ENCODE results near the gene IMMP1L.
"Not testable (repeated sequence)": the region's sequence is repeated elsewhere in the genome, so short reads cannot be mapped to it uniquely, and the experiment has no call there.

Gene IMMP1L

DNA sequence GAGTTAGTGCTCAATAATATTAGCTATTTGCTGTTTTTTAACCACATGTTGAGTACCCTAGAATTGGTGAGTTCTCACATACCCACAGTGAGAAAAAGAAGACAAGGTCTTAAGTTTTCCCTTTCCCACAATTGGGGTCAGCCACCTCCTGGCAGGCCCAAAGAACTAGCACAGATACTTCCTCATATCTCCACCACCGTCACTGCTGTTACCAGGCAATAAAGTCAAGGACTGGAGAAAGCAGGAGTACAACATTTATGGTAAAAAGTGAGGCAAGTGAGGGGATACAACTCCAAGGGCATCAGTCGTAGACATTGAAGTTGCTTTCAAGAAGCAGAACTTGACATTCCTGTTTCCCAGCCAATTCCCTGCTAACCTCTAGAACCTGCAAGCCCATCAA, 19.8 kb upstream of the IMMP1L start:
- TF ChIP-seq, protein P1, sequence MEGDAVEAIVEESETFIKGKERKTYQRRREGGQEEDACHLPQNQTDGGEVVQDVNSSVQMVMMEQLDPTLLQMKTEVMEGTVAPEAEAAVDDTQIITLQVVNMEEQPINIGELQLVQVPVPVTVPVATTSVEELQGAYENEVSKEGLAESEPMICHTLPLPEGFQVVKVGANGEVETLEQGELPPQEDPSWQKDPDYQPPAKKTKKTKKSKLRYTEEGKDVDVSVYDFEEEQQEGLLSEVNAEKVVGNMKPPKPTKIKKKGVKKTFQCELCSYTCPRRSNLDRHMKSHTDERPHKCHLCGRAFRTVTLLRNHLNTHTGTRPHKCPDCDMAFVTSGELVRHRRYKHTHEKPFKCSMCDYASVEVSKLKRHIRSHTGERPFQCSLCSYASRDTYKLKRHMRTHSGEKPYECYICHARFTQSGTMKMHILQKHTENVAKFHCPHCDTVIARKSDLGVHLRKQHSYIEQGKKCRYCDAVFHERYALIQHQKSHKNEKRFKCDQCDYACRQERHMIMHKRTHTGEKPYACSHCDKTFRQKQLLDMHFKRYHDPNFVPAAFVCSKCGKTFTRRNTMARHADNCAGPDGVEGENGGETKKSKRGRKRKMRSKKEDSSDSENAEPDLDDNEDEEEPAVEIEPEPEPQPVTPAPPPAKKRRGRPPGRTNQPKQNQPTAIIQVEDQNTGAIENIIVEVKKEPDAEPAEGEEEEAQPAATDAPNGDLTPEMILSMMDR (IDR thresholded peaks at IDR 0.05; ENCODE audit: borderline replicate concordance, insufficient read depth, low read depth, low read length), result no peak

DNA sequence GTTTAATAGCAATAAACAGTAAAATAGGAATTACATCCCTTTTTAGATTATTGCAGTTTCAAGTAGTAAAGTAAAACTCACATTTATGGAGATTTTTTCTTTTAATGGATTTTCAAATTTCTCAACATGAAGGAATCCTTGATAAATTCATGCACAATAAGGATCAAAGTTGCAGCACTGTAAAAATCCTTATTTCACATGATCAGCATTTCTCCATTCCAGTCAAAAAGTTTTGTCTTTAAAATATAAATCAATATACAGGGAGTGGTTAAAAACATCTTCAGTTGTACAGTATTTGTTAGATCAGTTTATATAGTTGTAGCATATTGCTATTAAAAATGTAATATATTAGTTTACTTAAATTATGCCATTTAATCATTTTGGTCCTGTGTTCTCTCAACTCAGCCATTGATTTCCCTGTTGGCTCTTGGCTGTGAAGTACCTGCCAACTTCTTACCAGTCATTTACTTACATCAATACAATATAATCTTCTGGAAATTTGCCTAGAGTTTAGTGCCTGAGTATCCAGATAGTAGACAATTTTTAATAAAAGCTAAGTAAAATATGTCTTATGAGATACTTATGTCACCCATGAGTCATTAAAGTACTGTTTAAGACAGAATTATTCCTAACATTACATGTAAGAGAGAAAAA, 12.2 kb upstream of the IMMP1L start:
- H3K4me3 ChIP-seq (ENCODE audit: low read depth, low read length), result no peak overlapping the region
- TF ChIP-seq, protein P1 (IDR thresholded peaks at IDR 0.05; ENCODE audit: borderline replicate concordance, insufficient read depth, low read depth, low read length), result no peak

More for the DNA sequence above, 19.8 kb upstream of the IMMP1L start:
- no peak overlapping the region for H3K4me3 ChIP-seq (ENCODE audit: low read depth, low read length)

DNA sequence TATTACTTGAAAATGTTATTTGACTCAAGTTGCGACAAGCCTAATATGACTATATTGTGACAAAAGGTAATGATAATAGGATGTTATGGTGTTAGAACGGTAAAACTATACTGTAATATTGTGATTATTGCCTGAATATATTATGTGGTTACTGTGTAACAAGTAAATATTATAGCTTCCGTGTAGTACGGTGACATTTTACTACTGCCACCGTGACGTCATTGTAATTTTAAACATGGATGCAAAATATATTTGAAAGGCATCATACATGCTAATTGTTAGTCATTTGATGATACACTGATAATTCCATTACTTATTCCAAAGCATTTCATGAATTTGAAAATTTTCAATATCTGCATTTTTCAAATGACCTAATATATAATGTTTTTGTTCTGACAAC, 2.7 kb upstream of the IMMP1L start:
- H3K4me3 ChIP-seq (ENCODE audit: low read depth, low read length), result no peak overlapping the region
- TF ChIP-seq, protein P1 (IDR thresholded peaks at IDR 0.05; ENCODE audit: borderline replicate concordance, insufficient read depth, low read depth, low read length), result no peak

DNA sequence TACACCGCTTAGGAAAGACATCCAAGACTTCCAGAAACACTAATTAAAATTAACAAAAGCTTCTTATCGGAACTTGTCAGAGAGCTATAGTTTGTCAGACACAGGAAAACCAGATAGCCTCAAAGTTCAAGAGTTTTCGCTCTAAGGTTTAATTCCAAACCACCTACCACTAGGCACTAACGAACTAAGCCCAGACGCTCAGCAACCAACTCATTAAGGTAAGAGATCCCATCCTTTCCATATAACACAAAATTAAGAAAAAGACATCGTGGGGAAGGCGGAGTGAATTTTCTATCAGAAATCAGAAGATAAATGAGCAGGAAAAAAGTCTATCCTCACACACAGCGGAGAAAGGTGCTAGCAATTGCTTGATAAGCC, 382 bp downstream of the IMMP1L start:
- peak overlapping the region; percentile 93 for H3K4me3 ChIP-seq (ENCODE audit: low read depth, low read length)
- TF ChIP-seq, protein P1 (IDR thresholded peaks at IDR 0.05; ENCODE audit: borderline replicate concordance, insufficient read depth, low read depth, low read length), result no peak

DNA sequence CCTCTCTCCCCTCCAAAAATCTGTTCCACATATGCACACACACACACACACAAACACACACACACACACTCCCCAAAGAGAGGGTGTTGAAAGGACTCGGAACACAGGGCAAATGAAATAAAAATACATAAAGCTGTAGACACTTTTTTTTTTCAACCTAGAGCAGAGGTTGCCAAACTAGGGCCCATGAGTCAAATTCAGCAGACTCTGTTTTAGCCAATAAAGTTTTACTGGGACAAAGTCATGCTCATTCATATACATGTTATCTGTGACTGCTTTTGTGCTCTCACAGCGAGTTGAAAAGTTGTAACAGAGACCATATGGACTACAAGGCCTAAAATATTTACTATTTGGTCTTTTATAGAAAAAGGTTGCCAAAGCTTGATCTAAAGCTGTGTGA, 8.9 kb downstream of the IMMP1L start:
- H3K4me3 ChIP-seq (ENCODE audit: low read depth, low read length), result no peak overlapping the region
- TF ChIP-seq, protein P1 (IDR thresholded peaks at IDR 0.05; ENCODE audit: borderline replicate concordance, insufficient read depth, low read depth, low read length), result no peak

DNA sequence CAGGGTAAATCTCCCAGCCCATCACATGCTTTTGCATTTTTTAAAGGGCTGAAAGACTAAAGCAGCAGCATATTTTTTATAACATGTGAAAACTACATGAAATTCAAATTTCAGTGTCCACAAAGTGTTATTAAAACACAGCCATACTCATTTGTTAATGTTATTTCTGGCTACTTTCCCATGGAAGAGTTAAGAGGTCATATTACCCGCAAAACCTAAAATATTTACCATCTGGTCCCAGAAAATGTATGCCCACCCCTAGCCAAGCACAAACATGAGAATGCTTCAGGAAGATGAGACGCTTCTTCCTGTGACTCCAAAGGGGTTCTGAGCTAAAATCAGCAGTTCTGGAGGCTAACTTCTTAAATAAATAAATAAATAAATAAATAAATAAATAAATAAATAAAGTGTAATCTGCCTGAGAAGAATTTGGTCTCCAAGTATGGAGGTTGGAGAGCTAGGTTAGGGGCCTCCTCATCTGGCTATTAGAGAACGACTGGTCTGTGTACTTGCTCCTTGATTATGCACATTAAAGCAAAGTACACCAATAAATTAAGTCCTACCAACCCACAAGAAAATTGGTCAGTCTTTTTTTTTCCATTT, 9.7 kb downstream of the IMMP1L start:
- no peak overlapping the region for H3K4me3 ChIP-seq (ENCODE audit: low read depth, low read length)
- TF ChIP-seq, protein P1 (IDR thresholded peaks at IDR 0.05; ENCODE audit: borderline replicate concordance, insufficient read depth, low read depth, low read length), result no peak

DNA sequence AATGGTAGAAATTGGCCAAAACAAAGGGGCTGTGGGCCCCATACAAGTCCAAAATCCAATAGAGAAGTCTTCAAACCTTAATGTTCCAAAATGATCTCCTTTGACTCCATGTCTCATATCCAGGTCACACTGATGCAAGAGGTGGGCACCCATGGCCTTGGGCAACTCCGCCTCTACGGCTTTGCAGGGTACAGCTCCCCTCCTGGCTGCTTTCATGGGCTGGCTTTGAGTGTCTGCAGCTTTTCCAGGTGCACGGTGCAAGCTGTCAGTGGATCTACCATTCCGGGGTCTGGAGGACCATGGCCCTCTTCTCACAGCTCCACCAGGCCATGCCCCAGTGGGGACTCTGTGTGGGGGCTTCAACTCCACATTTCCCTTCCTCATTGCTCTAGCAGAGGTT, 15.7 kb downstream of the IMMP1L start:
- not testable (repeated sequence) for H3K4me3 ChIP-seq (ENCODE audit: low read depth, low read length)

All from GM12875 (cell line).